Measurements from ENCODE around the gene SLC36A4.
"Not testable (repeated sequence)": the region's sequence is repeated elsewhere in the genome, so short reads cannot be mapped to it uniquely, and the experiment has no call there.

The SLC36A4 gene

DNA sequence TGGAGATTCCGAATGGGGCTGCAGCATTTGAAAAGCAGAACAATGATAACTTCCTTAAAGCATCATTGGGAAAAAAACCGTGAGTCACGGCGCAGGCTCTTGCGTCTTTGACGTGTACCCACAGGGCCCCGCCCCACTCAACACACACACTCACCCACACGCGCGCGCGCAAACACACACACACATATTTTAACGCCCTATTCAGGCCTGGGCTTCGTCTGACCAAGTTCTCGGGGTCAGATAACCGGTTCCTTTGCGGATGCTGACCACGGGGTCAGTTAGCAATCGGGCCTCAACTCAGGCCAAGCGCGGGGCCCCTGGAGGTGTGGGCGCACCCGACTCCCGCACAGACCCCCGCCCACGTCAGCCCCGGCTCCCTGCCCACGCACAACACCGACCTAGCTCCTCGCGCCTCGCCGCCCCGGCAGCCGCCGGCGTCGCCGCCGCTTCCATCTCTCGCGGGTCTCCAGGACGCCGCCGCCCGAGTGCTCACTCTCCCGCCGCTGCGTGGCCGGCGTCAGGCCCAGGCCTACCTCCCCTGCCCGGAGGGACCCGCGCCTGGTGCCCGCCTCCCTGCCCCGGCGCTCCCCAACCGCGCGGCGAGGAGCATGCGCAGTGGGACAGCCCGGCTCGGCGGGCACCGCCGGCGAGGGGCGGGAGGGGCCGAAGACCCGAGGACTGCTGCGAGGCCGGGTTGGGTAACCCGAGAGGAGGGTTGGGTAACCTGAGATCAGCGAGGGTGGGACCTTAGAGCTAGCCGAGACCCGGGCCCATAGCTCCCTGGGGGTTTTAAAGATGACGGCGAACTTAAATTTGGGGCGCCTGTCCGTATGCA lies at the start of gene SLC36A4:
SLC36A4 (minus strand) TSS at position 612 of the 835 bp plus-strand sequence; CDS start at position 453, 159 bp downstream.
- peak; percentile 61 to 68 (median 65) for DNase-seq (ENCODE audit: low read depth in 2 of 3, low spot score in 2 of 3)

- not testable (repeated sequence) for DNase-seq (ENCODE audit: low read depth in 2 of 3, low spot score in 2 of 3)
Measured at GRCh38 chr11:93246790-93247189, 49.0 kb upstream of the SLC36A4 start.

DNA sequence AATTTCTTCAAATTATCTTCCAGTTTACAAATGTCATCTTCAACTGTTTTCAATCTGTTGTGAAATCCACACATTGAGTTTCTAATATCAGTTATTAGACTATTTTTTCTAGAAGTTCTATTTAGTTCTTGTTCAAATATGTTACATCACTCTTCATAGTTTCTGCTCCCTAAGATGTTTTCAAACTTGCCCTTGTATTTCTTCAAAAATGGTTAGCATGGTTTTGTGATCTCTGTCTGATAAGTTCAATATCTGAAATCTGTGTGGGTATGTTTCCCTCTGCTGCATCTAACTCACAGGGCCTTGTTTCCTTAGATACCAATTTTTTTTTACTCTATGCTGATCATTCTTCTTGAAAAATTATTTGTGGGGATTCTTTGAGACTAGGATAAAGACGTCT lies 46.2 kb upstream of the SLC36A4 start:
- DNase-seq (ENCODE audit: low read depth in 2 of 3, low spot score in 2 of 3), result no peak

DNA sequence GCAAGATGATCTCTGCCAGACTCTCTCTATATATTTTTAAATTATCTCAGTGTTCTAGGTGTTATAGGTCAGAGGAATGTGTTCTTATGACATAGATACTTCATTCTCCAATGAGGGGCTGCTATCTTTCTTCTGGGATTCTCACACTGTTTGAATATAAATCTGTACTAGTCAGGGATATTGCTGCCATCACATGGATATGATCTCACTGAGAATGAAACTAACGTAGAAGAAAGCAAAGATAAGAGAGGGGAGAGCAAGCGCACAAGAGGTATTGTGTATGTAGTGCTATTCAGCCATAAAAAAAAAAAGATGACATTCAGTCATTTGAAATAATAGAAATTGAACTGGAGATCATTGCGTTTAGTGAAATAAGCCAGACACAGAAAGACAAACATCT lies 42.2 kb upstream of the SLC36A4 start:
- DNase-seq (ENCODE audit: low read depth in 2 of 3, low spot score in 2 of 3), result no peak

DNA sequence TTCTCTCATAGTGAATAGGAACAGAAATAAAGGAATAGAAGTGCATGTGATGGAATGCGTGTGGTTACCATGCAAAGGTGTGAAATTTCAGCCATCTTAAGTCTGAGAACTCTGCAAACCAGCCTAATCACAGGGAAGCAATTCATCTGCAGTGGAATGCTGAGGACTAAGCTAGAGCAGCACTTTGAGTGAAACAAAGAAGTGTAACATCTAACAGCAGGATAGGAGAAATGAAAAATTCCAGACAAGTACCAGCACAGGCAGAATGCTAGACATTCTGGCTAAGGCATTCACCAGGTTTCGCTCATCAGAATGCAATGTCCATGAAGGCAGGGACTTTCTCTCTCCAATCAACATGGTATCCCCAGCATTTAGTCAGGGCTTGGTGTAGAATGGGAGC lies 41.2 kb upstream of the SLC36A4 start:
- no peak for DNase-seq (ENCODE audit: low read depth in 2 of 3, low spot score in 2 of 3)

DNA sequence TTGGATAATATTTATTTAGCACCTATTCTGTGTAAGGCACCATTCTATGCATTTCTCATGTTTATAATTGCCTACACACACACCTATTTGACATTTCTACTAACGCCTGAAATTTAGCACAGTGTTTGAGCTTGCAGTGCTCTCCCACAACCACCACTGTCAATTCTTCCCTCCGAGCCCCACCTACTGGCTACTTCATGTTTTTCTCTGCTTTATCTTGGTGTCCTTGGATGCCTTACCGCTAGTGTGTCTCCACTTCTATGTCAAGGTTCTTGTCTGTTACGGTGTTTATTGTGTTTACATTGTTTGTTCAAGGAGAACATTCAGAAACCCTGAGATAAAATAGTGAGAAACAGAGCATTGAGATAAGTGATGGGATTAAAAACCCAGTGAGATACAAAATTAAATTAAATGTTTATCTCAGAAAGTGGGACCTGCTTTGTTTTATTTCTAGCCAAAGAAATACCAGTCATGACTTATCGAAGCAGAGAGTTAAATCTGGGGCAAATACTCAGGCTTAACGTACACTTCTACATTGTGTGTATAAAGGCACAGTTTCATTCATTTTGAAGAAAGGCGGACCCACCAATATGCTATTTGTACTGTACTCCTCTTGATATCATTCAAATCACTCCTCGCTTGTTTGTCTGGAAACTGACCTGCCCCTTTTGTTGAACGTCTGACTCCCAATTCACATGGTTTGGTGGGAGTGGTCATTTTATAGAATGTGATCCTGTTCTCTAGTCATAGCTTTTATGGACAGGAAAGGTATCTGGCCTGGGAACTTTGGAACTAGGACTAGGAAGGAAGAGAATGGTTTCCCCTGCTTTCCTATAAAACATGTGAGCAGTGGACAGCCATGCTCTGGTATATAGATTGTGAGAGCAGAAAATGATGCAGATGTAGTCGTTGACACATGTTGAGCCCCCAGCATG lies 39.2 kb upstream of the SLC36A4 start:
- no peak for DNase-seq (ENCODE audit: low read depth in 2 of 3, low spot score in 2 of 3)

- peak; percentile 6 to 42 (median 25) for DNase-seq (ENCODE audit: low read depth in 2 of 3, low spot score in 2 of 3)
Measured at GRCh38 chr11:93234602-93235207, 36.9 kb upstream of the SLC36A4 start.

DNA sequence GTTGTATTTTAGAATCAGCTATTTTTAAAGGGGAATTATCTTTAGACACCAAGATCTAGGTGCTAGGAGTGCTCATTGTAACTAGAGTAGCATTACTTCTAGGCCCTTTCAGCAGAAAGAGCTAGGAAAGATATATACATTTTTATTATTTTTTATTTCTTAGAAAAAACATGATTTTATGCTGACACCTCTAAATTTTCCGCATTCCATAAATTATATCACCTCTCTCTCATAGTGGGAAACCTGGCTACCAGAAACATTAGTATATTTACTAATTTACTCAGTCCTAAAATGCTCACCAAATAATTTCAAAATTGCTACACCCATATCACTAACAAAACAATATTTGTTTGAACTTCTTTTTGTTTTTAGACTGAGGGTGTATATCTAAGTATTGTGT lies 32.1 kb upstream of the SLC36A4 start:
- DNase-seq (ENCODE audit: low read depth in 2 of 3, low spot score in 2 of 3), result no peak

GRCh38 chr11:93225662-93226061 lies 27.9 kb upstream of the SLC36A4 start:
- DNase-seq (ENCODE audit: low read depth in 2 of 3, low spot score in 2 of 3), result no peak

DNA sequence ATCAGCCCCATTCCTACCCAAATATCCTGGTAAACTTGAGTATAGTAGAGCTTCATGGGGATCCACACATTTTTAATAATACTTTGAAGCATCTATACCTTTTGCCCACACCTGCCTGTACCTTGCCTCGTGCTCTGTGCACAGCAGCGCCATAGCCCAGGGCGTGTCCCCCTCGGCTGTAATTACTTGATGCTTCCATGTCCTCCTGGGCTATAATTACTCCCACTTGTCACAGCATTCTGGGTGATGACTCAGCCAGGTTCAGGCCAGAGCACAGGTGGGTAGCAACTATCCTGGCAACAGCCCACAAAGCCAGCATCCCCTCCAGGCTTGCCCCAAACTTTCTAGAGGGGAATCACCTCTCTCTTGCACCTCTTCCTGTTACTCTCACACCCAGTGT lies 23.7 kb upstream of the SLC36A4 start:
- DNase-seq (ENCODE audit: low read depth in 2 of 3, low spot score in 2 of 3), result no peak

GRCh38 chr11:93220078-93220477 lies 22.3 kb upstream of the SLC36A4 start:
- no peak for DNase-seq (ENCODE audit: low read depth in 2 of 3, low spot score in 2 of 3)

GRCh38 chr11:93219440-93219839 lies 21.6 kb upstream of the SLC36A4 start:
- DNase-seq (ENCODE audit: low read depth in 2 of 3, low spot score in 2 of 3), result no peak

DNA sequence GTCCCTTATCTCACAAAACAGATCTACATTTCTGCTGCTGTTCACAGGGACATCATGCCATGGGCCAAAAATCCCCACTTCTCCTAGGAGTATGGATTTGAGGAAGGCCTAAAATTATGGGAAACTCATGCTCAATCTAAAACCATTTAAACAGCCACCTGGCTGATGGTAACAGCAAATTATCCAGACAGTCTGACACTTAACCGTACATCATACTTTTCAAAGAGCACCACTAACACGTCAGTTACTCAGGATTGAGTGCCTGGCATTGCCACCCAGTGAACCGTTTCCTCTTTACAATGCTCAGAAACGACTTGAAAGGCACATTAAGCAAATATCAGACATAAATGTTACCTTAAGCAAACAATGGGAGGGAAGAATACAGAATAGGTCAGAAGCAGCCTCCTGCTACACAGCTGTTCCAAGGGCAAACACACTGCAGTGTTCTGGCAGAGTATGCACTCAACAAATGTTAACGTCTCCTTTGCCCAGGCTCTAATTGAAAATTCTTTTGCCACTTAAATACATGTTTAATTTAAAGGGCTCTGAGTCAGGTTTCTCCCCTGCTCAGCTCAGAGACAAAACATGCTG lies 18.8 kb upstream of the SLC36A4 start:
- no peak for DNase-seq (ENCODE audit: low read depth in 2 of 3, low spot score in 2 of 3)

GRCh38 chr11:93213622-93214021 lies 15.8 kb upstream of the SLC36A4 start:
- no peak for DNase-seq (ENCODE audit: low read depth in 2 of 3, low spot score in 2 of 3)

DNA sequence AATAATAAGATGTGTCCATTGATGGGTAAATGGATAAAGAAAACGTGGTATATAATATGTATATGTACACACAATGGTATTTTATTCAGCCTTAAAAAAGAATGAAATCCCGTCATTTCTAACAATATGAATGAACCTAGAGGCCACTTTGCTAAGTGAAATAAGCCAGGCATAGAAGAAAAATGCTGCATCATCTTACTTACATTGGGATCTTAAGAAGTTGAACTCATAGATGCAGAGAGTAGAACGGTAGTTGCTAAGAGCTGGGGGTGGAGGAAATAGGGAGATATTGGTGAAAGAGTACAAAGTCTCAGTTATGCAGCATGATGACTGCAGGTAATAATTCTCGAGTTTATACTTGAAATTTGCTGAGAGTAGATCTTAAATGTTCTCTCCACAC lies 14.3 kb upstream of the SLC36A4 start:
- no peak for DNase-seq (ENCODE audit: low read depth in 2 of 3, low spot score in 2 of 3)

- DNase-seq (ENCODE audit: low read depth in 2 of 3, low spot score in 2 of 3), result no peak
Measured at GRCh38 chr11:93209466-93209865, 11.7 kb upstream of the SLC36A4 start.

DNA sequence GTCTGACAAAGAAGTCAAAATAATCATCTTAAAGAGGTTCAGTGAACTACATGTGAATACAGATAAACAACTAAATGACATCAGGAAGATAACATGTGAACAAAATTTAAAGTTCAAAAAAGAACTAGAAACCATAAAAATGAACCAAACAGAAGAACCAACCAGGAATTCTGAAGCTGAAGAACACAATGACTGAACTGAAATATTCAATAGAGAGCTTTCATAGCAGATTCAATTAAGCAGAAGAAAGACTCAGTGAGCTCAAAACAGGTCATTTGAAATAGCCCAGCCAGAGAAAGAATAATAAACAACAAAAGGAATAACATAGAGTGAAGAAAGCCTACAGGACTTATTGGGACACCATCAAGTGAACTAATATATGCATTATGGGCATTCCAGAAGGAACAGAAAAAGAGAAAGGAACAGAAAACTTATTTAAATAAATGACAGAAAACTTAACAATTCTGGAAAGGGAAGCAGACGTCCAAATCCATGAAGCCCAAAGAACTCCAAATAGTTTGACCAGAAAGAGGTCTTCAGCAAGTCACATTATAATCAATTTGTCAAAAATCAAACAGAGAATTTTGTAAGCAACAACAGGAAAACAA lies 11.0 kb upstream of the SLC36A4 start:
- DNase-seq (ENCODE audit: low read depth in 2 of 3, low spot score in 2 of 3), result no peak

GRCh38 chr11:93199616-93200015 lies 1.8 kb upstream of the SLC36A4 start:
- DNase-seq (ENCODE audit: low read depth in 2 of 3, low spot score in 2 of 3), result no peak

- DNase-seq (ENCODE audit: low read depth in 2 of 3, low spot score in 2 of 3), result no peak
Measured at GRCh38 chr11:93198215-93198845, 539 bp upstream of the SLC36A4 start.

- DNase-seq (ENCODE audit: low read depth in 2 of 3, low spot score in 2 of 3), result no peak
Measured at GRCh38 chr11:93196816-93197379, 893 bp downstream of the SLC36A4 start.
